HK-2 (cell line): ENCODE measurements around the gene AHDC1.

Experiments
- DNase-seq: peaks from one replicate; pipeline ENCODE4 v3.0.0-alpha.2; 2018; ENCODE audit not compliant: unreplicated experiment

The AHDC1 gene

DNA sequence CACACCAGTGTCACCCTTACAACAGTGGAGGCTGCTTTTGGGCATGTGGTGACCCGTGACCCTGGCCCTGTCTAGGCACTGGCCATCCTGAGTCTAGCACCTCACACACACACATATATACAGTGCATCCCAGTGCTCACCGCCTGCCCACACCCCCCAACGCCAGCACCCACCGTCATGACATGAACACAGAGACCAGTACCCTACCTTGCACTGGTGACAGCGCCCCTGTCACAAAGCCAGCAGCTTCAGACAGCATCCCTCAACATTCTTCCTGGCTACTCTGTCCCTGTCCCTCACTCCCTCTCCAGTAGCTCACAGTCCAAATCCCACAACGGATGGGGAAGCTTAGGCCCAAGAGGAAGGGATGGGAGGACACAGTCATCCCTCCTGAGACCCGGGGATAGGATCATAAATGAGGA, 27.1 kb downstream of the AHDC1 start:
- no peak for DNase-seq

GRCh38 chr1:27575840-27576331, 28.1 kb downstream of the AHDC1 start:
- no peak for DNase-seq

DNA sequence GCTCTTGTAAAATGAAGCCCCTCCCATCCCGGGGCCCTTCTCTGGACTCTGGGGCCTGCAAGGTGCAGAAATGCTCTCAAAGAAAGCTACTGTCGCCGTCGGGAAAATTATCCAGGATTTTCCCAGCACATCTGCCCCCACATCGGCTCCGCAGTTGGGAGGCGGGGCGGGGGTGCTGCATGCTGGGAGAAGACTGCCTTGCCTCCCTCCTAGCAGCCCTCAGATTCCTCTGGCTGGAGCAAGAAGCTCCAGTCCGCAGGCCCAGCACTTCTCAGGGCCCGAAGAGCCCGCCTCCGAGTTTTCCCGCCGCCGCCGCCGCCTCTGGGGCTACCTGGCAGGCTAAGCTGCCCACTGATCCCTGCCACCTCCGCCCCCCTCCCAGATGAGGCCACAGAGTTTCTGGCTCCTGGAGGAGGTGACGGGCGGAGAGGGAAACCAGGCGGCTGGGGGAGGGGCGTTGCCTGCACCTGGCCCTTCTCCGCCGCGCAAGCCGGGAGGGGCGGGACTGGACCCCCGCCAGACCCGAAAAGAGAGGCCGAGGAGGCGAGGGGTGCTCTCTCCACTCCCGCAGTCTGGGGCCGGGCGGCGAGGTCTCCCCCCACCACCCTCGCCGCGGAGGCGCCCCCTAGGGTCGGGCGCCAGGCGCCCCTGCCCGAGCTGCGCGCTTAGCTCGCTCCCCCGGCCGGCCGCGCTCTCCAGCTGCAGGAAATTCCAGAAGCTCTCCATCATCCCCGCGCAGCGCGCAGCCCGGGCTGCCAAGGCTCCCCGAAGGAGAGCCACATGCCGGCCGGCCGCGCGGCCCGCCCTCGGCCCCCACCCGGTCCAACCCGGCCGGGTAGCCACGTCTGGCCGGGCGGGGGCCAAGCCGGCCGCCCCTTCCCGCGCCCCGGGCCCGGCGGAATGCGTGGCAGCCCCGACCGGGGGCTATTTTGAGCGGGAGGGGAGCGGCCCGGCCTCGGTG, 28.8 kb downstream of the AHDC1 start:
- no peak for DNase-seq

GRCh38 chr1:27574001-27574781, 29.8 kb downstream of the AHDC1 start:
- no peak for DNase-seq

DNA sequence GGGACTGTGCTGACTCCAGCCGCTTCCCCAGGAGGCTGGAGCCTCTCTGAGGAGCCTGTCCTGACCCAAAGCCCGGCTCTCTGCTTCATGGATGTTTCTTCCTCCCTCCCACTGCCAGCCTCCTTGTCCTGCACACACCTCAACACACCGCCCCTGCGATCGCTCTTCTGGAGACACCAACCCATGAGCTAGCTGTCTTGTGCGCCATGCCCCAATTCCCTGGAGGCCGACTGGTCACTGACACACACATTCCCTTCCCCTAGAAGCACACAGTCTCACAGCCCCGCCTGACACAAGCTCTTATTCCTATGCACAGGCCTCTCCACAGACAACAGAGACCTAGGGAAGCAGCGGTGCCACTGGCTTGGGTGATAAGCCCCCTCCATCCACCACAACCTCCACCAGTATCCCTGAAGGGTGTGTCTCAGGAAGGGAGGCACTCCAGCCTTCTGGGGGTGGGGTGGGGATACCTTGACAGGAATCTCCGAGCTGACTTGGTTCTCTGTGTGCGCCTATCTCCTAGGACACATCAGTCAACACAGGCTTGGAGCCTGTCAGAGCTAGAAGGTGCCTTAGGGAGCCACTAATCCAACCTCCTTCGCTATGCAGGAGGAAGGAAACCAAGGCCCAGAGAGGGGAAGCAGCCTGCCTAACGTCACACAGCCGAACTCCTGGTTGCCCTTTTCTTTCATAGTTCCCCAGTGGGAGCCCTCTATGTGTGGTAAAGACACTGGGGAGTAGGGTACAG, 31.1 kb downstream of the AHDC1 start:
- no peak for DNase-seq

- no peak for DNase-seq
Observed at GRCh38 chr1:27572019-27572678, 31.8 kb downstream of the AHDC1 start.

- DNase-seq: no peak
Observed at GRCh38 chr1:27571439-27572018, 32.4 kb downstream of the AHDC1 start.

- DNase-seq: no peak
Observed at GRCh38 chr1:27570784-27571183, 33.2 kb downstream of the AHDC1 start.

DNA sequence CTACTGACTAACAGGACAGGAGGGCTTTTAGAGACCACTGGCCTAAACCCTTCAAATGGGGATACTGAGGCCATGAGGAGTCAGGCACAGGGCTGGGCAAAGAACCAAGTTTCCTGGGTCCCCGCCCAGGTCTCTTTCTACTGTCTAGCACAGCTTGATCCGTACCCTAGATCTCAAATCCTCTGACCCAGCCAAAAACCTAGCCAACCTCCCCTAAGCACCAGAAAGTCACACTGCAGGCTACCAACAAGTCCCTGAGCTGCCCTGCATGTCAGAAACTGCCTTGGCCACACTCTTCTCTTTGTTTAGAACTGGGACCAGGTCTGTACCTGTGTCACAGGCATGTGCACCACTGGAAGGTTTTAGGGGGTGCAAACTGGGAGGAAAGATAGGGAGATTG, 33.6 kb downstream of the AHDC1 start:
- no peak for DNase-seq

GRCh38 chr1:27569506-27570291, 34.2 kb downstream of the AHDC1 start:
- no peak for DNase-seq

- DNase-seq: no peak
Observed at GRCh38 chr1:27569088-27569460, 34.9 kb downstream of the AHDC1 start.

DNA sequence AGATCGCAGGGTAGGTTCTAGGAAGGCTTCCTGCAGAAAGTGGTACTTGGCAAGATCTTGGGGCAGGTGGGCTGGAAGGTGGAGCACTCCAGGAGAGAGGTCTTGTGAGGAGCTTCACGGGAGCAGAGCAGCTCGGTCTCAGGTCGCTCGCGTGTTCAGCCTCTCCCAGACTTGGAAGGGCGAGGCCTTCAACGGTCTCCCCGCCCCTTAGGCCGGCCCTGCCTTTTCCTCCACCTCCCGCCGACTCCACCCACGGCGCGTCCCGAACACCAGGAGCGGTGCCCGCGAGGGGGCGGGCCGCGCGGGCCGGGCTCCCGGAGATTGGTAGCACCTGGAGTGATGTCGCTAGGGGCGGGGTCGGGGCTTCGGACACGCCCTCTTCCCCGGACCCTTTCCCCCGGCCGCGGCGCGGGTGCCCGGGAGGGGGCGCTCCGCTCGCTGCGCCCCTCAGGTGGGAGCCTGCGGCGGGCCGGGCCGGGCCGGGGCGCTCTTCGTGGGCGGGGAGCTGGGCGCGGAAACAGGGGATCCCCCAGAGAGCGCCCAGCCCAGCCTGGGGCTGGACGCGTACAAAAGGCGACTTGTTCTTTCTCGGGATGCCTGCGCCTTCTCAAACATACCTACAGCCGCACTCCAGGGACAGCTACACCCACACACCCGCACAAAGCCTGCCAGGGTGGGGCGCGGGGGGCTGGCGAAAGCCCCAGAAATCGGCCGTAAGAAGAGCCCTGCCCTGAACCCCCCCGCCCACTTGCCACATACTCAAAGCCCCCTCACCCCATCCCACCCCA, 35.5 kb downstream of the AHDC1 start:
- peak; percentile 75 for DNase-seq

DNA sequence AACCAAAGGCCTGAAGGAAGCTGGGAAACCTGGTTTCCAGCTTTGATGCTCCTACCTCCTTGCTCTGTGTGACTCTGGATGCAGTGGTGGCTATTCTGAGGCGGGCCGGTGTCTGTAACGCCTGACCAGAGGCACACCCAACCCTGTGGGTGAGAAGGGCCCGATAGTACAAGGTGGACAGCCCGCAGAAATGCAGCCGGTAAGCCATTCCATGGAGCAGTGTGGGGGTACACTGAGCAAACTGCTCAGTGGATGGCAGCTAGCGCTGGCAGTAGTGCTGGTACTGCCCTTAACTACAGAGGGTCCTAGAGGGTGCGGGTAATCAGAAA, 36.0 kb downstream of the AHDC1 start:
- no peak for DNase-seq

DNA sequence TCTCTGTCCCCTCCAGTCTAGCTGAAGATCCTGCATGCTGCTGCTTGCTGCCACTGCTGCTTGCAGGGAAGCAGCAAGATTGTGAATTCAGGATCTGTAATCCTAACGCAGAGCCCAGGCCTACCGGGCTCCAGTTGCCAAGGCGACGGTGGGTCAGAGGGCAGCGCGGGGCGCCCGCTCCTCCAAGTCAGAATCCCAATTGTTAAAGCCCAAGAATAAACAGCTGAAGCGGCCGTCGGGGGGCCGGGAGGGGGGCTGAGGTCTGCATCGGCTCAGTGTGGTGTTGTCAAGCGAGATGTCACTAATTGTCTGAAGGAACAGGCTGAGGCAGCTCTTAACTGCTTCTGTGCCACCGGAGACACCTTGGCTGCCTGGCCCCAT, 36.8 kb downstream of the AHDC1 start:
- DNase-seq: no peak

DNA sequence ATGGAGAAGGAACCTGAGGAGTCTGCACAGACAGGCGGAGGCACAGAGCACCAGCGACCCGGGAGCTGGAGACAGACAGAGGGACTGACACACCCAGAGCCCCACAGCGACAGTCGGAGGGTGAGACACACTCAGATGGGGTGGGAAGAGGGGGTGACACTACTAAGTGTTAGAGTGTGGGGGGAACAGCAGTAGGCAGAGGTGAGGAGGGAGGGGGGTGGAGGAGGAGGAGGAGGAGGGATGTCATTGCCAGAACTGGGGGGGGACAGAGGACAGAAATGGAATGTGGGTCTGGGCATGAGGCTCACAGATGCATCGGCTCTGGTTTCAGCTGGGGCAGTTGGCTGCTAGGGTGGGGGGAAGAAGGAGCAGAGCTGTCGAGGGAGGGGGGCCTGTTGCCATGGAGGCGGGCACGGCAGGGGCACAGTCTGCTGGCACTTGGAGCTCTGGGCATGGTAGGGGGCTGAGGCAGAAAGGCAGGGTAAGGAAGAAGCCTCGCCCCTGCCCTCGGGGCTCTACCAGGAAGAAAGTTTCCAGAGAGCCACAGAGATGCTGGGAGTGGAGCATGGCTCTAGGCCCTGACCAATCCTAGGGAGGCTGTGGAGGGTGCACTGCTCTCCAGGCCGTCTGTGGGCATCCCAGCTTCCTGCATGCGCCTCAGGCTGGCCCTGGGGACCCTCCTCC, 37.3 kb downstream of the AHDC1 start:
- DNase-seq: no peak

DNA sequence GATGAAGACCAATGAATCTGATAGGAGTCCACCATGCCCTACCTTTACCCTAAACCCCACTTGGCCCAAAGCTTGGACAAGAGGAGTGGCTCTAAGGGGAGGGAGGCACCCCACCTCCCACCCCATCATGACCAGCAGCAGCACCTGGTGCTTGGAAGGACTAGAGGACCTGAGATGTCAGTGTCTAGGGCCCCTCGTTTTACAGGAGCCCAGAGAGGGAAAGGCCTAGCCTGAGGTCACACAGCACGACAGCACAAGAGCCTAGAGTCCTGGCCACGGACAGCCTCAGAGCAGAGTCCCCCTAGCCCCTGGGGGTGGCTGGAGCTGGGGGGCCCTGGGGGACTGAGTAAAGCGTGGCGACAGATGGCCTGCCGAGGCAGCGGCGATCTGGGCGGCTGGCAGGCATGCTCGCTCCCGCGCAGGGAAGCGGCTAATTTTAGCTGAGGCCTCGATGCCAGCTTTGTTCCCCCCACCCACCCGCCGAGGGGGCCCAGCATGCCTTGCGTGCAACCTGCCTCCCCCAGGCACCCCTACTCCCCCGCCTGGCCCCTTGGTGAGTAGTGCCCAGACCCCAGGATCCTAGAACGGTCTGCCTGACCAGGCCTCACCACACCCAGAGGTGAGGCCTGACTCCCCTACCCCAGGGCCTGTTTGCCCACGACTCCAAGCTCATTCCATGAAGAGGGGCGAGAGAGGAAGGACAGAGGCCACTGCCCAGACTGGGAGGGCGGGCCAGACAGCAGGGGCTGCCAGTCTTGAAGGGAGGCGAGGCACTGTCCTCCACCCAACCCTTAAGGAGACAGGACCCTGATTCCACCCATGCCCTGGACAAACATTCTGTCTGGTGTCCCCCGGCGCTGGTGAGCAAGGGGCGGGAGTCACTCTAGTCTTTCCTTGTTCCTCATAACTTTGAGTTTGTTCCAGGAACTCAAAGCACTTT, 39.0 kb downstream of the AHDC1 start:
- no peak for DNase-seq

DNA sequence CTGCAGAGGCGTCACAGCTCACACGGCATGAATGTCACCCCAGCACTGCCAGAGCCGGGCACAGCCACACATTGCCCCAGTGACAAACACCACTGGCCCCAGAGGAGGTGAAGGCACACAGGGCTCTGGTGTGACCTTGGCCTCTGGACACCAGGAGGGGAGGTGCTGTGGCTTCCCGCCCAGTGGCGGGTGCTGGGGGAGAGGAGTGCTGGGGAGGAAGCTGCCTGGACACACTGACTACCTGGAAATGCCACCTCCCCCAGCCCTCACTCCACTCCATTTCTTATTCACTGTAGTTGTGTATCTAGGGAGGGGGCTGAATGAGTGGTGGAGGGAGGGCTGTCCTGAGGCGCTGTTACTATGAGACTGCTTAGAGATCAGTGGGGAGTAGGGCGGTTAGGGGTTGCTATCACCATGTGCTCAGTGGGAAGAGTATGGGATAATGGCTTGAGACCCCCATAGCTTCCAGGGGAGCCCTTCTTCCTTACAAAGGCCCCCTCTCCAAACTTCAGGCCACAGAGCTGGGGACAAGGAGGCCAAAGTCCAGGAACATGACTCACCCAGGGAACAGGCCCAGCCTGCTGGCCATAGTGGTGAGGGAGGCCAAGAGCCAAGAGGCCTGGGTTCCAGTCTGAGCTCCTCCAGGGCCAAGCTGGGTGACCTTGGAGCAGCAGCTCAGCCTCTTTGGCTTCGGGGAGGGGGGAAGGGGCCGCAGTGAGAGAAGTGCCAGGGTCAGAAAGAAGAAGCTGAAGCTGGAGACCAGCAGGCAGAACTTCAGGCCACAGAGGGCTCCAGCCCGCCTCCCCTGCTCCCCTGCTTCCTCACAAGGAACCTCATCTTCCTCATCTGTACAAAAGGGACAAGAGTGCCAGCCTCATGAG, 40.1 kb downstream of the AHDC1 start:
- peak; percentile 40 for DNase-seq
